Stimulated activated CD4-positive, alpha-beta T cell treated with anti-CD3 and anti-CD28 coated beads, TNF-alpha, amount 100 ng/mL, for 1 hour (primary cell): ENCODE measurements around the gene F11R.
A peak's percentile ranks its signal among the peaks of the same experiment; 100 is the strongest.
"Not testable (repeated sequence)": the region's sequence is repeated elsewhere in the genome, so short reads cannot be mapped to it uniquely, and the experiment has no call there.

ENCODE experiments used
- DNase-seq, 3 donors: peaks; one replicate each; pipeline ENCODE4 v3.0.0-alpha.2; 2020; ENCODE audit warnings: low read depth in 3 of 3, low spot score in 1 of 3

F11R gene

DNA sequence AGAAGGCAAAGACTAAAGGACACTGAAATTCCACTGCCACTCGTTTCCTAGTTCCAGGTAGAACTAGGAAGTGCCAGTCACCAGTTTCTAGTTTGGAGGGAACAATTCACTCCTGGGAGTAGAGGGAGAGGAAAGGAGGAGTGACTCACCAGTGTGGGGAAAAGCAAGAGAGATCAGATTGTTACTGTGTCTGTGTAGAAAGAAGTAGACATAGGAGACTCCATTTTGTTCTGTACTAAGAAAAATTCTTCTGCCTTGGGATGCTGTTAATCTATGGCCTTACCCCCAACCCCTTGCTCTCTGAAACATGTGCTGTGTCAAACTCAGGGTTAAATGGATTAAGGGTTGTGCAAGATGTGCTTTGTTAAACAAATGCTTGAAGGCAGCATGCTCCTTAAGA is 4.3 kb downstream of the F11R start:
- DNase-seq: not testable (repeated sequence)

DNA sequence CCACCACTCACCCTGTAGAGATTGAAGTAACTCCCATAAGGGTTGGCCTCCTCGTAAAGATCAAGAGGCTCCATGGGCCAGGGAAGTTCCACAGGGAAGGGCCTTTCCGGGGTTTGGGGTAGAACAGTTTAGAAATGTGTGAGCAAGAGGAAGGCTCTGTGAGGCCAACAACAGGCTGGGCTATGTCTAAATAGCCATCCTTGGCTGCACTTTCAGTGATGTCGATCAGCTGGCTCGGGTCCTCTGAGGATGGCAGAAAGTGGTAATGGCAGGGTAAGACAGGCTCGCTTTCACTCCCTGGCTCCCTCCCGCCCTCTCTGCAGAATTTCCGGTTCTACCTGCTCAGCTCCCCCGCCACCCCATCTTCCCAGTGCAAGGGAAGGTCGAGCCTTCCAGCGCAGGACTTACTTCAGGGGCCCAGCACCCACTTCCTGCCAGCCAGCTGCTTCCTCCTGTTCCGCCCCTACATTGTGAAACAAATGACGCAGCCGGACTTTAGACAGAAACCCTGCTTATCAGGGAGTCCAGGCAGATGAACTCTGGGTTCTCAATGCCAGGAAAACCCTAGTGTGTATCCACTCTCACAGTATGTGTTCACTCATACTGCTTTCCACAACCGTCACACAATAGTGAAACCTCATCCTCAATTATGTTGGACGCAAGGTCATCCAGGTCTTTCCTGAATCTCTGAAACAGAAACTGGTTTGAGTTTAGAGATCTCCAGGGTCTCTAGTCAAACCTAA is 7.3 kb downstream of the F11R start:
- DNase-seq: peak in 2 of 3 donors; percentile 10 to 25

DNA sequence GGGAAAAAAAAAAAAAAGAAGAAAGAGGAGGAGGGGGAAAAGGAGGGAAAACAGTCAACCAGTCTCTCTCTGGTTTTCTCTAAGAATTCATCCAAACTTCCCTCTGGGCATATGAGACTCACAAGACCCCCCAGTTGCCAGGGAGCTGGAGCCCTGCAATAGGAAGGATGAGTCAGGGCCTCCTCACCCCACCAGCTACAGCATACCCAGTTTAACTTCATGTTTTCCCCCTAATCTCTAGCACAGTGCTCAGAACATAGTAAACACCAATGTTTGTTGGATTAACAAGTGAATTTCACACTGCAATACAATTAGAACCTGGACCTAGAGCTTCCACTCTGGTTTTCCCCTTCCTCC is 7.8 kb downstream of the F11R start:
- DNase-seq: no peak

DNA sequence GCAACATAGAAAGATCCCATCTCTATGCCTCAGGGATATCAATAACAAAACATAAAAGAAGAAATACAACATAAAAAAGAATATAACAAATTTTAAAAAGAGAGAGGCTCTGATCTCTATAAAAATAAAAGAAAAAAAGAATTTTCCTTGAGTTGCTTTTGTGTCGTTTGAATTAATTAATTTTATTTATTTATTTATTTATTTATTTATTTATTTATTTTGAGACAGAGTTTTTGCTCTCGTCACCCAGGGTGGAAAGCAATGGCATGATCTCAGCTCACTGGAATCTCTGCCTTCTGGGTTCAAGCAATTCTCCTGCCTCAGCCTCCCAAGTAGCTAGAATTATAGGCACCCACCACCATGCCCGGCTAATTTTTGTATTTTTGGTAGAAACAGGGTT is 8.5 kb downstream of the F11R start:
- DNase-seq: no peak

DNA sequence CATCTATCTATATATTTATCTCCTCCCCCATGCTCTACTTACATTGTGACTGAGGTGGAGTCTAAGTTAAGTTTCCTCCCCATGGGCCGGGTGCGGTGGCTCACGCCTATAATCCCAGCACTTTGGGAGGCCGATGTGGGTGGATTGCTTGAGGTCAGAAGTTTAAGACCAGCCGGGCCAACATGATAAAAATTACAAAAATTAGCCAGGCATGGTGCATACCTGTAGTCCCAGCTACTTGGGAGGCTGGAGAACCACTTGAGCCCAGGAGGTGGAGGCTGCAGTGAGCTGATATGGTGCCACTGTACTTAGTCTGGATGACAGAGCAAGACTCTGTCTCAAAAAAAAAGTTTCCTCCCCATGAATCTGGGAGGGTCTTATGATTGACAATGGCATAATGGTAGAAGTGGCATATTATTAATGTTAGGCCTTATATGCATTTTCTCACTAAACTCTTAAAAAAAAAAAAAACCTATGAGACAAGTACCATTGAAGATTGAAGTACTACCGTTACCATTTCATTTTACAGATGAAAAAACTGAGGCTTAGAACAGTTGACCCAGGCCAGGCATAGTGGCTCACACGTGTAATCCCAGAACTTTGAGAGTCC is 11.2 kb downstream of the F11R start:
- DNase-seq: no peak

DNA sequence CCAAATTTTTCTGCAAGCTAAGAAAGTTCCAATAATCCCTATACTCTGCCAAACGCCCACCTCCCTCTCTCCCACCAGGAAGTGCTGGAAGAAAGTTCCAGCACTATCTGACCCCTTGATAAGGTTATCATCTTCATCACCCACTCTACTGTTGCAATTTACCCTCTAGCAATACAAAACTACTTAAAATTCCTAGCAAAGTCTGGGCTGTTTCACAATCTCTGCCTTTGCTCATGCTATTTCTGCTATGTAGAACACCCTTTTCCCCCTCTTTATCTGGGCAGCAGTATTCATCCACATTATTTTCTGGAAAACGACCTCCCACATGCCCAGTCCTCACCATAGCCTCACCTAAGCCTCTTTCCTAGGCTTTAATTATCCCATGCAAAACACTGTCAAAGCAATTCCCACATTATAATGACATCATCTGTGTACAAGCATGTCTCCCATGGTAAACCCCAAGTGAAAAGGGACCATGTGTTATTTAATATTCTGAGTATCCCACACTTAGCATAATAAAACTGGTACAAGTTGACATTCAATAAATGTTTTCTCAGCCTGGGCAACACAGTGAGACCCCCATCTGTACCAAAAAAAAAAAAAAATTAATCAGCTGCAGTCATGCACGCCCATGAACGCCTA is 12.0 kb downstream of the F11R start:
- DNase-seq: no peak

DNA sequence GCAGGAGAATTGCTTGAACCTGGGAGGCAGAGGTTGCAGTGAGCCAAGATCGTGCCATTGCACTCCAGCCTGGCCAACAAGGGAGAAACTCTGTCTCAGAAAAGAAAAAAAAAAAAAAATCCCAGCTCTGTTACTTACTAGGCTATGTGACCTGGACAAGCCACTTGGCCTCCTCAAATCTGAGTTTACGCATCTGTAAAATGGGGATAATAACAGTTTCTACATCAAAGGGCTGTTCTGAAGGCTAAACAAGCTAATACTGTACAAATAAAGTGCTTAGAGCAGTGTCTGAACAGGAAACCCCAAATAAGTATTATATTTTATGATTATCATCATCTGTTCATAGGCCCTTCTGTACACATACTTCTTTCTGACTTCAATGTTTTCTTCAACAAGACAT is 13.6 kb downstream of the F11R start:
- no peak for DNase-seq

DNA sequence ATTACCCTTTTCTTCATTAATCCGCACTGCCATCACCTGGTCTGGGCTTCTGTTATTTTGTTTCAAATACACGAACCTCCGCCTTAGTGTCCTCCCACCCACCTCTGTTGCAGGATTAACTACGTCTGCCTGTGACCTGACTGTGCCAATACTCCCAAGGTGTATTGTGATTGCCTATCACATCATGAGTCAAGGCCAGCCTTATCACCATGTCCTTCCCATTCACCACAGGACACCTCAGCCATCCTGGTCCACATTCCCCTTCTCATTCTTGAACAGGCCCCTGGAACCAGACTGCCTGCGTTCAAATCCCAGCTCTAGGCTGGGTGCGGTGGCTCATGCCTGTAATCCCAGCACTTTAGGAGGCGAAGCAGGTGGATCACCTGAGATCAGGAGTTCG is 14.4 kb downstream of the F11R start:
- DNase-seq: no peak

DNA sequence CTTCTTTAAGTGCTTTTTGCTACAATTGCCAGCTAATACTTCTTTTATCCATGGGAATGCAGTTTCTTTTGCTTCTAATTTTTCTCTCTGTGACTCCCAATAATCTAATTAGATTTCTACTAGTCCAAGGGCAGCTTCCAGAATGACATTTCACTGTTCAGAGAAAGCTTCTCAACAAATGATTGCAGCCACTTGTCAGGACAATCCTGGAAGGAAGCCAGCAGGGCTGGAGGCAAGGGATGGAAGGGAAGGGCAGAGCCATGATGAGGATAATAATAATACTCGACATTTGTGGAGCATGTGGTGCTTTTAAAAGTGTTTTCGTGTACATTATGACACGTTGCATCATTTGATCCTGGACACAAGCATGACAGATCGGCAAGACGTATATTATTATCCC is 19.4 kb downstream of the F11R start:
- no peak for DNase-seq

DNA sequence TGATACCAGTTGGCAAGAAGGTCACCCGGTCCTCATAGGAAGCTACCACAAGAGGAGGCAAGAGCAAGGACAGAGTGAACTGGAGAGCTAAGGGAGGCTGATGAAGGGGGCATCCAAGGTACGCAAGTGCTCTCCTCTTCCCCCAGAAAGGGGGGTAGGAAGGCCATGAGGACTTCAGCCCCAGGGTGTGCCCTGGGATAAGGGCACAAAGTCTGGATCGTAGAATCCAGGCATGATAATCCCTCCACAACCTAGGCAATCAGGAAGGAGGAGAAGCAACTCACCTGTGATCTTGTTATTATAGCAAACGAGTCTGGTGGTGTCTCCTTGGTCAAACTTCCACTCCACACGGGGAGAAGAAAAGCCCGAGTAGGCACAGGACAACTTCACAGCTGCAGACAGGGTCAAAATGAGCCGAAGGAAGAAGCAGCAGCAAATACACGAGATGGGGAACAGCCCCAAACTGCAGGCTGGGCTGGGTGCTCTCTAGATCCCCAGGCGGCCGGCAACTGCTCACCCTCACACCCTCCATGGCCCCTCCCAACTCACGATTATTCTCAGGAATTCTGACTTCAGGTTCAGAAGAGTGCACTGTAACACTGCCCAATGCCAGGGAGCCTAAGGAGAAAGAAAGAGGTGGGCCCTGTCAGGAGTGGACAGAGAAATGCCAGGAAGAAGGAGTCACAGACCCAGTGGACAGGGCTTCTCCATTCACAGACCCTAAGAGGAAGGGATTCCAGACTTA is 20.0 kb downstream of the F11R start:
- DNase-seq: no peak

DNA sequence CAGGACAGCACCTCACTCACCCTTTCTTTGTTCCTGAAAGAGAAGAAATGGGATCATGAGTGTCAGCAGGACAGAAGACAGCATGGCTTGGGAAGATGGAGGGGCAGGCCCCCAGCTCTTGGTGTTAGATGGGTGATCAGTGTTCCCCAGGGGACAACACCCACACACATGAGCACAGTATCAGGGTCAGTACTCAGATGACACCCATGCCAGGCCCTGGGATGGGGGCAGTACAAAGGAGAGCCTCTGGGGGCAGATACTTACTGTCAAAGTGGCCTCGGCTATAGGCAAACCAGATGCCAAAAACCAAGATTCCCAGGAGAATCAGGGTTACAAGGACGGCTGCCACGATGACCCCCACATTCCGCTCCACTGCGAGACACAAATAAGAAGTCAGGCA is 21.6 kb downstream of the F11R start:
- DNase-seq: no peak

DNA sequence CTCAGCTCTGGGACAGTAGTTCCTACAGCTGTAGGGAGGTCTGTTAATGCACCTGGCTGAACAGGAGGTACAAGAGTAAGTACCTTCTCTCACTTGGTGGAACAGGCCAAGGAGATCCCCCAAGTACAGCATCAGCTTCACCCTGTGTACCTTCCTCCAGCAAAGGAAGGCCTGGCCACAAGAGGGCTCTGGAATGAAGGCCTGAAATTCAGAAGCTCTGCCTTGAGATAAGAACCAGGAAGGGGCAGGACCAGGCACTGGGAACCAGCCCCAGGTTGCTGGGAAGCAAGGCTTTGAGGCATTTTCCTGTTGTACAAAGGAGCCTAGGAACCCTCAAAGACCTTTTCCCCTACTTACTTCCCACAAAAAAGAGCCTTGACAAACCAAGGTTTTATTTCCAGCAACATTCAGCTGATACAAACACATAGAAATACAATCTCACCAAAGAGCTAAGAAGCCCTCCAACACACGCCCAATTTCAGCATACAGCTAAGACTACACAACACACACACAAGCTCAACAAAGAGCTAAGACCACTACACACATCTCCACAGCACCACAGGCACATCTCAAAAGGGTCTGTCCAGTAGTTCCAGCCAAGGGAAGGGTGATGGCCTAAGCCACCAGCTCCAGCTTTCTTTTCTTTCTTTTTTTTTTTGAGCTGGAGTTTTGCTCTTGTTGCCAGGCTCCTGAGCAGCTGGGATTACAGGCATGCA is 23.5 kb downstream of the F11R start:
- peak in 1 of 3 donors; percentile 25 for DNase-seq

DNA sequence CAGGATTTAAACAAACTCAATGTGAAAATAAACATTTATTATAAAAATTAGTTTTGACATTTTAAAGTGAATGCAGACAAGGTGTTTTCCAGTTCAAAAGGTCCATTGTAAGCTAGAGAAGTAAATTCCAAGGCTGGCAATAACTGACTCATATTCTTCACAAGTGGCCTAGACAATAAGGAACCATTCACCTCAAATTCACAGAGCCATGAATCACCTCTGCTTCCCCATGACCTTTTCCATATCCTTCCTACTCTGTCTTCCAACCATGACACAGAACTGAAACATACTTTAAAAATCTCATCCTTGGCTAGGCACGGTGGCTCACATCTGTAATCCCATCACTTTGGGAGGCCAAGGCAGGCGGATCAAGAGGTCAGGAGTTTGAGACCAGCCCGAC is 24.8 kb downstream of the F11R start:
- DNase-seq: no peak

DNA sequence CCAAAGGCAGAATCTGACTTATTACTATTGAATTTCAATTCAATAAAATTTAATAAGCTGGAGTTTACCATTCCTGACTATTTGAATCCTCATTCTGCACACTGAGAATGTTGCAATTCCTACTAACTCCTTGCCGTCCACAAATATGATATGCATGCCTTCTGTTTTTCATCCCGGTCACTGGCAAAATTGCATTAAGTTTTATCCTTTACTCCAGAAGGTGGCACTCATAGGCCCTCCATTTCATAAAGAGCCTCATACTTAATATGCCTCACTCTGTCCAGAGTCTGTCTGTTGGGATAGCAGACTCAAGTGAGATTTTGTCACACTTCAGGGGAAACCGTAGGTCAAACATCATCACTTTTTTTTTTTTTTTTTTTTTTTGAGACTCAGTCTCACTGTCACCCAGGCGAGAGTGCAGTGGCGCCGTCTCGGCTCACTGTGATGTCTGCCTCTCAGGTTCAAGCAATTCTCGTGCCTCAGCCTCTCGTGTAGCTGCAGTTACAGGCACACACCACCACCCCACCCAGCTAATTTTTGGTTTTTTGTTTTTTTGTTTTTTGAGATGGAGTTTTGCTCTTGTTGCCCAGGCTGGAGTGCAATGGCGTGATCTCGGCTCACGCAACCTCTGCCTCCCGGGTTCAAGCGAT is 27.3 kb downstream of the F11R start:
- no peak for DNase-seq

DNA sequence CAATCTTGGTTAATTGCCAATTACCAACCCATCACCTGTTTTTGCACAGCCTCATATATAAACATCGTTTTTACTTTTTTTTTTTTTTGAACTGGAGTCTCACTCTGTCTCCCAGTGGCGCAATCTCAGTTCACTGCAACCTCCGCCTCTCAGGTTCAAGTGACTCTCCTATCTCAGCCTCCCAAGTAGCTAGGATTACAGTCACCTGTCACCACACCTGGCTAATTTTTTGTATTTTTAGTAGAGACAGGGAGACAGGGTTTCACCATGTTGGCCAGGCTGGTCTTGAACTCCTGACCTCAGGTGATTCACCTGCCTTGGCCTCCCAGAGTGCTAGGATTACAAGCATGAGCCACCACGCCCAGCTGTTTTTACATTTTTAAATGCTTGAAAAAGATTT is 28.9 kb downstream of the F11R start:
- not testable (repeated sequence) for DNase-seq

DNA sequence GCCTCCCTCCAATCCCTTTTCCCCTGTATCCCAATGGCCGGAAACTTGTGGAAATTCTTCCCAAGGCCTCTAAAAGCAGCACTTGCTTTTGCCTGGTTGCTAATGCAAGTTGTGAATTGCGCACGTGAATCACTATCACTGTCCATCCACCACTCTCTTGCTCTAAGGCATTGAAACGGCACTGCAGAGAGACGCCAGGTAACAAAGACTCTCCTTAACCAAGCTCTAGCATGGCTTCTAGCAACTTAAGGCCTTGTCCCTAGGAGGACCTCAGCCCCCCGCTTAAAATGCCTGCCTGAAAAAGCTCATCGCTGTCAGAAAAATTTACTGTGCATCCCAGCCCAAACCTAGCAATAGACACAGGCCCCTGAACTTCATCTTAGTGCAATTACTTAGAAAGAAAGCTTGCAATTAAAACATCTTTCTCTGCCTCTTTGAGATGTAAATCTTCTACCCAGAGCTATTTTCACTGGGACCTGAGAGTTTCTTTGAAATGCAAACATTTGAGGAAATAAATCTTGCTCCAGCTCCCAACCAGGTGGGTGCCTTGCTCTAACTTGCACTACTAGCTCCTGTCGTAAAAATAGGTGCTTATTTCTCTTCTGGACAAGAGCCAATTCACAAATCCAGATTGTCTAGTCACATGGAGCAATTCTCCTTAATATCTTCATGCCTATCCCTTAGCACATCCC is 33.4 kb downstream of the F11R start:
- DNase-seq: no peak

DNA sequence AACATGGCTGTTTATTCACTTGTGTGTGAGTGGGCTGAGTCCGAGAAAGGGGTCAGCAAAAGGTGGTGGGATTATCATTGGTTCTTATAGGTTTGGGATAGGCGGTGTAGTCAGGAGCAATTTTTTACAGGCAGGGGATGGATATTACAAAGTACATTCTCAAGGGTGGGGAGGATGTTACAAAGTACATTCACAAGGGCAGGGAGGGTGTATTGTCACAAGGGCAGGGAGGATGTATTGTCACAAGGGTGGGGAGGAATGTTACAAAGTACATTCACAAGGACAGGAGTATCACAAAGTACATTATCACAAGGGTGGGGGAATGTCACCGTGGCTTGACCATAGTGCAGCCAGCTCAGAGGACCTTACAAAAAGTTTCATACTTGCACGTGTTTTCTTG is 35.2 kb downstream of the F11R start:
- no peak for DNase-seq

DNA sequence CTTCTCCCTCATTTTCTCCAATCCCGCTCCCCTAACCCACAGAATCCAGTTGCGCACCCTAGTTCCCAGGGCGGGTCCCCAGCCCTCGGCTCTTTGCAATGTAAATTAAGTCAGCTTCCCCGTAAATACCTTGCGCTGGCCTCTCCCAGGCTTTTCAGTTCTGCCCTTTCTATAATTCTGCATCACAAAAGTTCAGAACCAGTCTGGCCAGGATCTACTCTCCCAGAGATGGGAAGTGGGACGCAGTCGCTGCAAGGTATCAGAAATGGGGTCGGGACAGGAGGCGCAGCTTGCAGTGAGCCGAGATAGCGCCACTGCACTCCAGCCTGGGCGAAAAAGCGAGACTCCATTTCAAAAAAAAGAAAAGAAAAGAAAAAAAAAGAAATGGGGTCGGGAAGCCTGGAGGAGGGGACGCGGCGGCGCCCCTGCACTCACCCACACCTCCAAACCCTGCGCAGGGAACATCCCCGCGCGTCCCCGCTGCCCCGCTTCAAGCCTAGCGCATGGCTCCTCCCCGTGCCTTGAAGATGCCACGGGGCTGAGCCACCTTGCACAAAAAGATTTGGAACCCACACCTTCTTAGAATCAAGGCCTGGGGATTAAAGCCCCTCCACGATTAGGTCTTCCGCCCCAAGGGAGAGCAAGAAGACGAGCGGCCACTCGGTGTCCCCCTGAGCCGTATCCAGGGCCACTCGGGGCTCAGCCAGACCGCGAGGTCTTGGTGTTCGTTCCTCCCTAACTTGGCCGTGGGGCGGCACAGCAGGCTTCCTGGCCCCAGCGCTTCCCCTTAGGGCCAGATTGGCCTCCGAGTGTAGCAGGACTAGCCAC is 39.2 kb downstream of the F11R start:
- DNase-seq: no peak

DNA sequence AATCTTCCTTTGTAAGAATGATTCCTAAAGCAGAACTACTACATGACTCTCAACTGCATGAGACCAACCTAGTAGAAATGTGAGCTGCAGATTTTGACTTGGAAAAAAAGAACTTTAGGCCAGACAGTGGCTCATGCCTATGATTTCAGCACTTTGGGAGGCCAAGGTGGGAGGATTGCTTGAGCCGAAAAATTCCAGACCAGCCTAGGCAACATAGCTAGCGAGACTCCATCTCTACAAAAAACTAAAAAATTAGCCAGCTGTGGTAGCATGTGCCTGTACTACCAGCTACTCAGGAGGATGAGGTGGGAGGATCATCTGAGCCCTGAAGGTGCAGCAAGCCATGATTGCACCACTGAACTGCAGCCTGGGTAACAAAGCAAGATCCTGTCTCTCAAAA is 41.7 kb downstream of the F11R start:
- no peak for DNase-seq
